ENCODE data around the gene PPP6R3.

GRCh38 chr11:68581439-68581838 is 120.9 kb downstream of the PPP6R3 start:
- TF ChIP-seq, protein P1, sequence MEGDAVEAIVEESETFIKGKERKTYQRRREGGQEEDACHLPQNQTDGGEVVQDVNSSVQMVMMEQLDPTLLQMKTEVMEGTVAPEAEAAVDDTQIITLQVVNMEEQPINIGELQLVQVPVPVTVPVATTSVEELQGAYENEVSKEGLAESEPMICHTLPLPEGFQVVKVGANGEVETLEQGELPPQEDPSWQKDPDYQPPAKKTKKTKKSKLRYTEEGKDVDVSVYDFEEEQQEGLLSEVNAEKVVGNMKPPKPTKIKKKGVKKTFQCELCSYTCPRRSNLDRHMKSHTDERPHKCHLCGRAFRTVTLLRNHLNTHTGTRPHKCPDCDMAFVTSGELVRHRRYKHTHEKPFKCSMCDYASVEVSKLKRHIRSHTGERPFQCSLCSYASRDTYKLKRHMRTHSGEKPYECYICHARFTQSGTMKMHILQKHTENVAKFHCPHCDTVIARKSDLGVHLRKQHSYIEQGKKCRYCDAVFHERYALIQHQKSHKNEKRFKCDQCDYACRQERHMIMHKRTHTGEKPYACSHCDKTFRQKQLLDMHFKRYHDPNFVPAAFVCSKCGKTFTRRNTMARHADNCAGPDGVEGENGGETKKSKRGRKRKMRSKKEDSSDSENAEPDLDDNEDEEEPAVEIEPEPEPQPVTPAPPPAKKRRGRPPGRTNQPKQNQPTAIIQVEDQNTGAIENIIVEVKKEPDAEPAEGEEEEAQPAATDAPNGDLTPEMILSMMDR (IDR thresholded peaks at IDR 0.05): no peak
- no peak for TF ChIP-seq POLR2A (IDR thresholded peaks at IDR 0.05)
- no peak for TF ChIP-seq EP300 (IDR thresholded peaks at IDR 0.05)
